8988T (cell line): ENCODE measurements around the gene AKAIN1.

Source experiments
- DNase-seq: peaks from one replicate; pipeline ENCODE4 v3.0.0; 2011

The AKAIN1 gene

DNA sequence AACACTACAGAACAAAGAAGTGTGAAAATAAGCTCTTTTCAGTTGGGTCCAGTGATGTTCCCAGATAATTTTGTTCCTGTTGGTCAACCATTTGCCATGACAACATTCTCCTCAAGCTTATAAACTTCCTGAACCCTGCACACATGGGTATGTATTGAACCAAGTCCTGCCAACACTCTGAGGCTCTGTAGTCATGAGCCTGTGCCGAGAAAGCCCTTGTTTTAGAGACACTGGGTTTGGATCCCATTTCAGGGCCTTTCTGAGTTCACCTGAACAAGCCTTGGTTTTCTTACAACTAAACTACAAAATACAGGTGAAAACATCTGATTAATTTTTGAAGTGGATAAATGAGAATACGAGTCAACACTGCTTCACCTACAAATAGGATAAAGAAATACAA lies 38.5 kb downstream of the AKAIN1 start:
- DNase-seq: no peak

DNA sequence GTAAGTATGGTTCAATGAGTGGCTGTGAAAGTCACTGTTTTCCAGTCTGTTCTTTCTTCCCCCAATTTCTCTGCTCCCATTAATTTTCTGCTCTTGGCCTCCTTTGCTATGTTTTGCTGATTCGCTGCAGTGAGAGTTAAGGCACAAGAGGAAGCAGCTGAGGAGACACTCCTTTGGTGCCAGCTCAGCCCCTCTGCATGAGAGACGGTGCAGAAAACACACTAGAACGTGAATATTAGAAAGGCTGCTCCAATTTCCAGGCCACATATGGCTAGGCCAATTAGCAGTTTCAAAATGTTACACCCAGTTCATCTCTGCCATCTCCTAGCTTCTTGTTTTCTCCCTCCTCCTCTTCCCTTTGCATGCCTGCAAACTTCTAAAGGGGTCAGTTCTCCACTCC lies 38.9 kb downstream of the AKAIN1 start:
- no peak for DNase-seq

GRCh38 chr18:5155907-5156287 lies 41.2 kb downstream of the AKAIN1 start:
- DNase-seq: no peak

GRCh38 chr18:5155218-5155906 lies 41.7 kb downstream of the AKAIN1 start:
- DNase-seq: no peak

- no peak for DNase-seq
These were observed 44.6 kb downstream of the AKAIN1 start for GRCh38 chr18:5152343-5153020.

DNA sequence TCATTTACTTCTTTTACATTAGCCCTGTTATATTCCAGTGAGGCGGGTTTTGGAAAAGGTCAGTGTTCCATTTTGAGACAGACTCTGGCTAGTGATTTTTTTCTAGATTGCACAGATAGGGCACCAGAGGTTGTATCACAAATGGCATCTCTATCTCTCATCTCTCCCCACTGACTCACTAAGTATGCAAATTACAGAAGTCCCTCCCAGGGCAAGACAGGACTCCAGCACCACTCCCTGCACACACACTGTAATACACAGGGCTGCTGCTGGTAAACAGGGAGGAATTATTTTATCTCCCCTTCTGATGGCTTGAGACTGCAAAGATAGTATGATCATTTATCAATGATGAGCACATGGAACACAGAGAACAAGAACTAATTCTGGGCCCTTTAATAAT lies 46.2 kb downstream of the AKAIN1 start:
- no peak for DNase-seq

GRCh38 chr18:5146093-5146492 lies 51.0 kb downstream of the AKAIN1 start:
- no peak for DNase-seq

- no peak for DNase-seq
These were observed 51.8 kb downstream of the AKAIN1 start for GRCh38 chr18:5145168-5145825.

- no peak for DNase-seq
These were observed 52.4 kb downstream of the AKAIN1 start for GRCh38 chr18:5144629-5145028.

- no peak for DNase-seq
These were observed 54.2 kb downstream of the AKAIN1 start for GRCh38 chr18:5142859-5143258.

DNA sequence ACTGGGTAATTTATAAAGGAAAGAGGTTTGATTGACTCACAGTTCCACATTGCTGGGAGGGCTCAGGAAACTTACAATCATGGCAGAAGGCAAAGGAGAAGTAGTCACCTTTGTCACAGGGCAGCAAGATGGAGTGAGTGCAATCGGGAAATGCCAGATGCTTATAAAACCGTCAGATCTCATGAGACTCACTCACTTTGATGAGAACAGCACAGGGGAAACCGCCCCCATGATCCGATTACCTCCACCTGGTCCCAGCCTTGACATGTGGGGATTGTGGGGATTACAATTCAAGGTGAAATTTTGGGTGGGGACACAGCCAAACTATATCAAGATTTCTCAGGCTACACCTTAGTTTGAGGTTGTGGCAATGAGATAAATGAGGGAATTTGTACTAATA lies 54.9 kb downstream of the AKAIN1 start:
- no peak for DNase-seq

GRCh38 chr18:5137261-5137660 lies 59.8 kb downstream of the AKAIN1 start:
- DNase-seq: no peak

- DNase-seq: no peak
These were observed 64.1 kb downstream of the AKAIN1 start for GRCh38 chr18:5132987-5133386.

DNA sequence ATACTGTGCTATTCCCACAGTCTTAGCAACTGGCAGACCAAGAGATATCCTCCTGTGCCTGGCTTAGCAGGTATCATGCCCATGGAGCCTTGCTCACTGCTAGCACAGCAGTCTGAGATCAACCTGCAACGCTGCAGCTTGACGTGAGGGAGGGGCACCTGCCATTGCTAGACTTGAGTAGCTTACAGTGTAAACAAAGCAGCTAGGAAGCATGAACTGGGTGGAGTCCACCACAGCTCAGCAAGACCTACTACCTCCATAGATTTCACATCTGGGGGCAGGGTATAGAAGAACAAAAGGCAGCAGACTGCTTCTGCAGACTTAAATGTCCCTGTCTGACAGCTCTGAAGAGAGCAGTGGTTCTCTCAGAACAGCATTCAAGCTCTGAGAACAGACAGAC lies 74.8 kb downstream of the AKAIN1 start:
- DNase-seq: no peak

- no peak for DNase-seq
These were observed 86.8 kb downstream of the AKAIN1 start for GRCh38 chr18:5110266-5110665.

DNA sequence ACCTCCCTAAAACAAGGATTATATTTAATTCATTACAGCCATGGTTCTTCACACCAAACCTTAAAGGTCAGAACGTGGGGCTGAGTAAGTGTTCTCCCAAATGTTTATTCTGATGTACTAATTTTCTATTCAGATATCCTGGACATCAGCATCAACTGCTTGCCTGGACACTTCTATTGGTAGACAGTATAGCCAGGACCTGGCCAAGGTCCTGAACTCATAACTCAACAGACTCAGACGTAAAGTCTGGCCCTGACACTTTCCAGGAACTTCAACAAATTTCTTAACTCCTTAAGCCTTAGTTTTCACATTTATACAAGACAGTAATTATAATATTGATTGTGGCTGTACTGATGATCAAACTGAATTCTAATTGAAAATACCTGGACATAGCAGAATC lies 89.1 kb downstream of the AKAIN1 start:
- no peak for DNase-seq

DNA sequence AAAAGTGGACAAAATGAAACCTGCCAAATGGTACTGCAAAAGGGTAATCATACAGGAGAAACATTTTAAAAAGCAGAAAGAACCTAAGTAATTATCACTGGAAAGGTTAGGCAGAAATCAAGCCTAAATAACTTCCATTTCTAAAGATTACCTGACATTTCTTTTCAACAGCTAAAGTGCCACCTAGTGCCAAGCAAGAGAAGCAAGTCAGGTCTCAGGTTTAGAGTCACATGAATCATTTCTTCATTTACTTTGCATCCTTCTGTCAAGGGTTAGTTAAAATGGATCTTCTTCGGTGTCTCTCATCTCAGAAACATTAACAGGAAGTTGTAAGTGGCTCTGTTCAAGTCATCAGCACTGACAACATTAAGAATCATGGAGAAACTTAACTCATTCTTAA lies 90.3 kb downstream of the AKAIN1 start:
- no peak for DNase-seq

DNA sequence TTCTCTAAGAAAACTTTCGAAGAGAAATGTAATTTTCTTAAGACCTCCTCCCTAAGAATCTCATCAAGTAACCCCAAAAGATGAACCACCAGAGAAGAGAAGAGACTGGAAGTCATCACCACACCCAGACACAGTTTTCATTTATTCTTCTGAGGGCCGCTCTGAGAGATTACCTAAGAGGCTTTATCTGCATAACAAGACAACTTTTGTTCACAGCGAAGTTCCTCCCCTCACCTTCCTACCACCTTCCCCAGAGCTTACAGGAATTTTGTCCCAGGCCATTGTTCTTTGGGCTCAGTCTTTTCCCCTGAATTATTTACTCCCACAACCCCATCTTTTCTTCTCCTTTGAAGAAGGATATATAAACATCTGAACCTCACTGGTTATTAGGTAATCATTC lies 92.8 kb downstream of the AKAIN1 start:
- no peak for DNase-seq

DNA sequence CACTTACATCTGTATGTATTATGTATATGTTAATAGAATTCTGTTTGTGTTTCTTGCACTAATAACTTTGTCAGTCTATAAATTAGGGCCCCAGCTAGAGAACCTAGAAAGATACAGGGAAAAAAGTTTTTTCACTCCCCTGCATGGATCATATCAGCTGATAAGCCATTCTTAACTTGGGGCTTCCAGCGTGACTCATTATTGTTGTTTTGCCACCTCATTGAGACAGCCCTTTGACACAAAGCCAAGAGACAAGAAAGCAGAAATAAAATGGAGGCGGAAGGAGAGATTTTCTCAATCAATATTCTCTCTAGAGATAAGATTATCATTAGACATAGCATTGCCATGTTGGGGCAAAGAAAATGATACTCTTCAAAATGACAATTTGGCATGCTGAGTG lies 93.4 kb downstream of the AKAIN1 start:
- no peak for DNase-seq

- no peak for DNase-seq
These were observed 93.8 kb downstream of the AKAIN1 start for GRCh38 chr18:5103286-5103685.

- no peak for DNase-seq
These were observed 99.8 kb downstream of the AKAIN1 start for GRCh38 chr18:5097116-5097703.

- DNase-seq: no peak
These were observed 101.8 kb downstream of the AKAIN1 start for GRCh38 chr18:5095239-5095638.

GRCh38 chr18:5093902-5094301 lies 103.2 kb downstream of the AKAIN1 start:
- no peak for DNase-seq
